DLD1 (cell line): ENCODE results near the gene MACROD2.

Experiments
- in situ Hi-C: cut with HindIII; loops from 2 replicates; pipeline ENCODE4 v1.10.0; 2017; ENCODE audit warnings: low sequenced_read_pairs

The MACROD2 gene

DNA sequence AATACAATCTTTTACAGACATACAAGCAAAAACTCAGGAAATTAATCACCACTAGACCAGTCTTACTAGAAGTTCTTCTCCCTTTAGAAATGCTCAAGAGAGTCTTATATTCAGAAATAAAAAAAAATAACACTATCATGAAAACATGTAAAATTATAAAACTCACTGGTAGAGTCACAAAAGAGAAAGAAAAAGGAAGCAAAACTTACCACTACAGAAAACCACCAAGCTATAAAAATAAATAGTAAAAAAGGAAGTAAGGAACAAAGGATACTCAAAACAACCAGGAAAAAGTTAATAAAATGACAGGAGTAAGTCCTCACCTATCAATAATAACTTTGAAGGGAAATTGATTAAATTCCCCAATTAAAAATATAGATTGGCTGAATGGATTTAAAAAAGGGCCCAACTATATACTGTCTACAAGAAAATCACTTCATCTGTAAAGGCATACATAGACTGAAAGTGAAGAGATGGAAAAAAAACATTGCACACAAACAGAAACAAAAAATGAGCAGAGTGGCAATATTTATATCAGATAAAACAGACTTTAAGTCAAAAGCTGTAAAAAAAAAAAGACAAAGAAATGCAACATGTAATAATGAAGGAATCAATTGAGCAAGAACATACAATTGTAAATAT, 2088.4 kb downstream of the MACROD2 start:
- in situ Hi-C loops: no loop called here

DNA sequence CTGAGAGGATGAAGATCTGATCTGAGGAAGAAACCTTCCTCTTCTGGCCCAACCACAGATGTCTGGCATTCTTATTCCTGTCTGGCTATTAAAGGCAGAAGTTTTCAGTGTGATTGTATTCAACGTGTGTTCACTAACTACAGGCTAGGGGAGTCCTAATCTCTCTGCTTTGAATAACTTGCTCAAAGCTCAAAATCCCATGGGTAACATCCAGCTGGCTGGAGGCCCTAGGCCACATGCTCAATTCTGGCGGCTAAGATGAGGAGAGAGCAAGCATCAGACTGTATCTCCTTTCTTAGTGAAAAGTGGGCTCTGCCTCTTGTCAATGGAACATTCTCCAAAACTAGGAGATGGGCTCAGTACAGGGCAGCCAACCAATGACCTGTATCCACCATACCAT, 2099.9 kb downstream of the MACROD2 start:
- in situ Hi-C loops: no loop called here

GRCh38 chr20:16096756-16097326, 2101.5 kb downstream of the MACROD2 start:
- in situ Hi-C loops: no loop called here

GRCh38 chr20:16097788-16098187, 2102.5 kb downstream of the MACROD2 start:
- in situ Hi-C loops: no loop called here

GRCh38 chr20:16098890-16099639, 2103.7 kb downstream of the MACROD2 start:
- in situ Hi-C loops: no loop called here

DNA sequence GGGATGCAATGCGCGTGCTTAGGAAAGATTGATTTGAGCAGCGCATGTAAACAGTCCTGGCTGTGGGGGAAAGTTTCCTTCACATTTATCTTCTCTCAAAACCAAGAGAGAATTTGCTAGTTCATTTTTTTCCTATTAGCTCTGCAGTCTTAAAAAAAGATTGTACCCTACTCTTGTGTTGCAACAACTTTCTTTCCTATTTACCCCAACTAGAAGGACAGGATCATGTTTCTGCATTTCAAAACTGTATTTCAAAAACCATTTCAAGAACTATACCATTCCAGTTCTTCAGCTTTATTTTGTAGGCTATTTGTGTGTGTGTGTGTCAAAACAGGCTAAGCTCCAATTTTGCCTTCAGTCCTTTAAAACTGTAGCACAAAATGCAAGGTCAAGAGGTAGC, 2104.8 kb downstream of the MACROD2 start:
- in situ Hi-C loops: loop anchor here (25.0 kb wide), 1 partner anchor 162 kb away; no protein-coding TSS in a partner anchor

GRCh38 chr20:16100767-16101166, 2105.5 kb downstream of the MACROD2 start:
- in situ Hi-C loops: loop anchor here (25.0 kb wide), 1 partner anchor 162 kb away; no protein-coding TSS in a partner anchor
